LNCAP (cell line): ENCODE measurements around the gene DAD1.

Experiments used
- TF ChIP-seq, protein P1 (sequence below): fragments of 450-650 bp; IDR thresholded peaks from 2 replicates; pipeline ENCODE4 v1.5.1; 2017; ENCODE audit warnings: mild to moderate bottlenecking

The DAD1 gene

DNA sequence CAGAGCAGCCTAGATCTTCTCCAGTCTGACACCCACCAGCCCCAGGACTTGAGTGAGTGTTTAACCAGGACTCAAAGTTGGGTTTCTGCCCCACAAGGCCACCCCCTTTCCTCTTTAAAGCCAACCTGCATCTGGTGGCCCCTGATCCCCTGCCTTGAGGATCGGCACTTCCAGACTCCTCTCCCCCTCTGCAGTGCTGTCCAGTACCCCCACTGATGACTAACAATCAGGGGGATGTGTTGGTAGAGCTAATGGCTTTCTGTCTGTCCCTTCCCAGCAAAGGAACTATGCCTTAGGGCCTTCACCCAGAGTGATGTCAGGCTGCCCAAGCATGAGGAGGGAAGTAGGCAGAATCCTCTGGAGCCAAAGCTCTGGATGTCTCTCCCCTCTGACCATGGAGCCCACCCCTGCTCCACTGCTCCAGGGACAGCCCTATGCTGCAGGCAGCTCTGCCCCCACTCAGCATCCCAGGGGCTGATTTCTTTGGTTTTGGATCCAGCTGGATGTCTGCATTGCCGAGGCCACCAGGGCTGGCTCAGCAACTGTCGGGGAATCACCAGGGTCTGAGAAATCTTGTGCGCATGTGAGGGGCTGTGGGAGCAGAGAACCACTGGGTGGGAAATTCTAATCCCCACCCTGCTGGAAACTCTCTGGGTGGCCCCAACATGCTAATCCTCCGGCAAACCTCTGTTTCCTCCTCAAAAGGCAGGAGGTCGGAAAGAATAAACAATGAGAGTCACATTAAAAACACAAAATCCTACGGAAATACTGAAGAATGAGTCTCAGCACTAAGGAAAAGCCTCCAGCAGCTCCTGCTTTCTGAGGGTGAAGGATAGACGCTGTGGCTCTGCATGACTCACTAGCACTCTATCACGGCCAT, 42.9 kb downstream of the DAD1 start:
- TF ChIP-seq, protein P1, sequence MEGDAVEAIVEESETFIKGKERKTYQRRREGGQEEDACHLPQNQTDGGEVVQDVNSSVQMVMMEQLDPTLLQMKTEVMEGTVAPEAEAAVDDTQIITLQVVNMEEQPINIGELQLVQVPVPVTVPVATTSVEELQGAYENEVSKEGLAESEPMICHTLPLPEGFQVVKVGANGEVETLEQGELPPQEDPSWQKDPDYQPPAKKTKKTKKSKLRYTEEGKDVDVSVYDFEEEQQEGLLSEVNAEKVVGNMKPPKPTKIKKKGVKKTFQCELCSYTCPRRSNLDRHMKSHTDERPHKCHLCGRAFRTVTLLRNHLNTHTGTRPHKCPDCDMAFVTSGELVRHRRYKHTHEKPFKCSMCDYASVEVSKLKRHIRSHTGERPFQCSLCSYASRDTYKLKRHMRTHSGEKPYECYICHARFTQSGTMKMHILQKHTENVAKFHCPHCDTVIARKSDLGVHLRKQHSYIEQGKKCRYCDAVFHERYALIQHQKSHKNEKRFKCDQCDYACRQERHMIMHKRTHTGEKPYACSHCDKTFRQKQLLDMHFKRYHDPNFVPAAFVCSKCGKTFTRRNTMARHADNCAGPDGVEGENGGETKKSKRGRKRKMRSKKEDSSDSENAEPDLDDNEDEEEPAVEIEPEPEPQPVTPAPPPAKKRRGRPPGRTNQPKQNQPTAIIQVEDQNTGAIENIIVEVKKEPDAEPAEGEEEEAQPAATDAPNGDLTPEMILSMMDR: no peak

GRCh38 chr14:22544881-22545420, 44.1 kb downstream of the DAD1 start:
- TF ChIP-seq, protein P1: no peak

- TF ChIP-seq, protein P1: no peak
These were observed 44.6 kb downstream of the DAD1 start for GRCh38 chr14:22544406-22544805.

DNA sequence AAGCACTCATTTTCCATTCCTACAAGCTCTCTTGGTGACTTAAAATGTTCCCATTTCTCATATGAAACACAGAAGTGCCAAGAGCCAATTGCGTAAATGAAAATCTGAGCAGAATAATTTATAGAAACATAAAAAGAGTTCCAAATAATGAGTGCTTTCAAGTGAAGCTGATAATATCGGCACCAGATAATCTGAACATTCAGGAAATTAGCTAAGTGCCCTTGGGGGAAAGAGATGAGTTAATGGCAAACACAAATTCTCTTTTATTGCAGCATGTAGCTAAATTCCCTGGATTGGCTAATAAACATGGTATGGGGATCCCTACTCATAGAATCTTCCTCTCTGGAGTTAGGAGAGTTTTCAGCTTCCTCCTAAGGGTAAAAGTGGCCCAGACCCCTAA, 46.7 kb downstream of the DAD1 start:
- TF ChIP-seq, protein P1: no peak

DNA sequence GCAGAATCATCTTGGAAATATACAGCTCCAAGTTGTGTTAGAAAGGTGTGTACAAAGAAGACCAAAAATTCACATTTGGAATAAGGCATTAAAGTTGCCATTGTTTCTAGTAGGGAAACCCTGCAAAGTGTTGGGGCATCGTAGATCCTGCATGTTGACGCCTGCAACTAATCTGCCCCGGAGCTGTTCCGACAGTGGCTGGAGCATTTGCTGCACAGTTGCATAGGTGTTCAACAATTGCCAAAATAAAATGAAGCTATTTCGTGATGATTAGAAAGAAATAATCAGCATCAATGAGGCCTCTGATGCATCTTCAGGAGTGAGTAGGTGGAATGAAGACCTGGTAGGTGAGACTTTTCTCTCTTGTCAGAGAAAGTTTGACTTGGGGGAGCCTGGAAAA, 47.3 kb downstream of the DAD1 start:
- TF ChIP-seq, protein P1: no peak

- TF ChIP-seq, protein P1: no peak
These were observed 48.1 kb downstream of the DAD1 start for GRCh38 chr14:22540811-22541360.

GRCh38 chr14:22540293-22540692, 48.7 kb downstream of the DAD1 start:
- TF ChIP-seq, protein P1: no peak
